Measurements from ENCODE around the gene OR6K6.

OR6K6 gene

DNA sequence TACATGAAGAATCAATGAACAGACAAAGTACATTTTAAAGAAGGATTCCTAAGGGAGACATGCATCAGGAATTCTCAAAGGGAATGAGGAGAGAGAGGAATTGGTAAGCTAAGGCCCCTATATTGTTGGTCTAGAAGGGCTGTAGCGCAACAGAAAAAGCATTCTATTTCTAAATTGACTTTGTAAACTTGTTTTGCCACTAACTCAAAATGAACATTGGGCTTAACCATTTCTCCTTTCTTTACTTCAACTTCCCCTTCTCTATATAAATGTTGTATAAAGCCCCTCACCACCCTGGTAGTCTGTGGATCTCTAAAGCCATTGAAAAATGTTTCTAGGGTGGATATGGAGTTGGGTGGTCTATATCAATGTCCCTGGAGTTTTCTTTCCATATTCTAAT, 46.9 kb downstream of the OR6K6 start:
- DNase-seq (ENCODE audit: low read depth), result no peak

DNA sequence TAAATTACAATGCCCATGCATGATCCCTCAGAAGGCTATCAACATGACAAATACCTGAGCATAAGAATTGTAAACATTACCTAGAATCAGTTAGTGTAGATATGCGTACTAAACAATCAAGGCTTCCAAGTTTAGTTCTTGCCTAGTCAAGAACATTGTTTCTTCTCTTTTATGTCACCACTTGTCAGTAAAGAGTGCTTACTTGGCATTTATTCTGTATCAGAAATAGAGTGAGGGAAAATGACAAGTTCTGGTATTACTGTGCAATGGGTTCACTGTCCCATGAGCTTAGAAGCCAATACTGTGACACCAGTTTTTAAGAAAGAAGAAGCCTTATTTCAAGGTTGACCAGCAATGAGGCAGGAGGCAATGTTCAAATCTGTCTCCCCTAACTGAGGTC, 49.2 kb downstream of the OR6K6 start:
- no peak for DNase-seq (ENCODE audit: low read depth)

All from stimulated activated CD8-positive, alpha-beta memory T cell treated with anti-CD3 and anti-CD28 coated beads, Interleukin-12 subunit alpha, Interleukin-12 subunit beta, amount 100 ng/mL, for 1 hour (primary cell).